ENCODE results near the gene KLHL6.

Gene KLHL6

GRCh38 chr3:183555541-183556081 is at the start of gene KLHL6:
KLHL6 (minus strand) TSS chr3:183555706; CDS start chr3:183555653, 53 bp downstream.
- peak; percentile 95 for DNase-seq
- in situ Hi-C loops (cut with MboI; ENCODE audit: low pct_unique_long_range_greater_than_20kb, low sequenced_read_pairs), result no loop called here

- in situ Hi-C loops (cut with MboI; ENCODE audit: low pct_unique_long_range_greater_than_20kb, low sequenced_read_pairs), result no loop called here
- DNase-seq, result no peak
Observed at GRCh38 chr3:183597959-183598358, 42.5 kb upstream of the KLHL6 start.

GRCh38 chr3:183594636-183595035 is 39.1 kb upstream of the KLHL6 start:
- no peak for DNase-seq
- in situ Hi-C loops (cut with MboI; ENCODE audit: low pct_unique_long_range_greater_than_20kb, low sequenced_read_pairs), result no loop called here

GRCh38 chr3:183592821-183593220 is 37.3 kb upstream of the KLHL6 start:
- DNase-seq, result no peak
- in situ Hi-C loops (cut with MboI; ENCODE audit: low pct_unique_long_range_greater_than_20kb, low sequenced_read_pairs), result no loop called here

- in situ Hi-C loops (cut with MboI; ENCODE audit: low pct_unique_long_range_greater_than_20kb, low sequenced_read_pairs), result no loop called here
- peak; percentile 37 for DNase-seq
Observed at GRCh38 chr3:183591881-183592521, 36.5 kb upstream of the KLHL6 start.

GRCh38 chr3:183590442-183590841 is 34.9 kb upstream of the KLHL6 start:
- no peak for DNase-seq
- in situ Hi-C loops (cut with MboI; ENCODE audit: low pct_unique_long_range_greater_than_20kb, low sequenced_read_pairs), result no loop called here

- peak; percentile 80 for DNase-seq
- in situ Hi-C loops (cut with MboI; ENCODE audit: low pct_unique_long_range_greater_than_20kb, low sequenced_read_pairs), result no loop called here
Observed at GRCh38 chr3:183587336-183587735, 31.8 kb upstream of the KLHL6 start.

GRCh38 chr3:183586477-183586876 is 31.0 kb upstream of the KLHL6 start:
- DNase-seq, result no peak
- in situ Hi-C loops (cut with MboI; ENCODE audit: low pct_unique_long_range_greater_than_20kb, low sequenced_read_pairs), result no loop called here

GRCh38 chr3:183584914-183585280 is 29.4 kb upstream of the KLHL6 start:
- in situ Hi-C loops (cut with MboI; ENCODE audit: low pct_unique_long_range_greater_than_20kb, low sequenced_read_pairs), result no loop called here

GRCh38 chr3:183584246-183584913 is 28.9 kb upstream of the KLHL6 start:
- in situ Hi-C loops (cut with MboI; ENCODE audit: low pct_unique_long_range_greater_than_20kb, low sequenced_read_pairs), result no loop called here
- DNase-seq, result no peak

More at GRCh38 chr3:183584914-183585280, 29.4 kb upstream of the KLHL6 start:
- DNase-seq, result no peak

GRCh38 chr3:183583331-183584245 is 28.1 kb upstream of the KLHL6 start:
- no peak for DNase-seq
- in situ Hi-C loops (cut with MboI; ENCODE audit: low pct_unique_long_range_greater_than_20kb, low sequenced_read_pairs), result no loop called here

- no peak for DNase-seq
- in situ Hi-C loops (cut with MboI; ENCODE audit: low pct_unique_long_range_greater_than_20kb, low sequenced_read_pairs), result no loop called here
Observed at GRCh38 chr3:183582161-183582560, 26.7 kb upstream of the KLHL6 start.

GRCh38 chr3:183581496-183582155 is 26.1 kb upstream of the KLHL6 start:
- in situ Hi-C loops (cut with MboI; ENCODE audit: low pct_unique_long_range_greater_than_20kb, low sequenced_read_pairs), result no loop called here
- DNase-seq, result no peak

- DNase-seq, result no peak
- in situ Hi-C loops (cut with MboI; ENCODE audit: low pct_unique_long_range_greater_than_20kb, low sequenced_read_pairs), result no loop called here
Observed at GRCh38 chr3:183579967-183580900, 24.7 kb upstream of the KLHL6 start.

- no peak for DNase-seq
- in situ Hi-C loops (cut with MboI; ENCODE audit: low pct_unique_long_range_greater_than_20kb, low sequenced_read_pairs), result no loop called here
Observed at GRCh38 chr3:183578179-183578578, 22.7 kb upstream of the KLHL6 start.

- DNase-seq, result no peak
- in situ Hi-C loops (cut with MboI; ENCODE audit: low pct_unique_long_range_greater_than_20kb, low sequenced_read_pairs), result no loop called here
Observed at GRCh38 chr3:183577346-183577745, 21.8 kb upstream of the KLHL6 start.

GRCh38 chr3:183576487-183577107 is 21.1 kb upstream of the KLHL6 start:
- in situ Hi-C loops (cut with MboI; ENCODE audit: low pct_unique_long_range_greater_than_20kb, low sequenced_read_pairs), result no loop called here
- DNase-seq, result peak; percentile 38

- in situ Hi-C loops (cut with MboI; ENCODE audit: low pct_unique_long_range_greater_than_20kb, low sequenced_read_pairs), result no loop called here
Observed at GRCh38 chr3:183572935-183573334, 17.4 kb upstream of the KLHL6 start.

More at GRCh38 chr3:183572935-183573334, 17.4 kb upstream of the KLHL6 start:
- DNase-seq, result no peak

All from KBM-7 (cell line).